Astrocyte of the hippocampus (primary cell): Measurements from ENCODE around the gene RIPOR3.
"Not testable (repeated sequence)": the region's sequence is repeated elsewhere in the genome, so short reads cannot be mapped to it uniquely, and the experiment has no call there.

ENCODE experiments used
- DNase-seq: peaks from one replicate; pipeline ENCODE4 v3.0.0; 2011; ENCODE audit warnings: low read depth, low spot score

The RIPOR3 gene

DNA sequence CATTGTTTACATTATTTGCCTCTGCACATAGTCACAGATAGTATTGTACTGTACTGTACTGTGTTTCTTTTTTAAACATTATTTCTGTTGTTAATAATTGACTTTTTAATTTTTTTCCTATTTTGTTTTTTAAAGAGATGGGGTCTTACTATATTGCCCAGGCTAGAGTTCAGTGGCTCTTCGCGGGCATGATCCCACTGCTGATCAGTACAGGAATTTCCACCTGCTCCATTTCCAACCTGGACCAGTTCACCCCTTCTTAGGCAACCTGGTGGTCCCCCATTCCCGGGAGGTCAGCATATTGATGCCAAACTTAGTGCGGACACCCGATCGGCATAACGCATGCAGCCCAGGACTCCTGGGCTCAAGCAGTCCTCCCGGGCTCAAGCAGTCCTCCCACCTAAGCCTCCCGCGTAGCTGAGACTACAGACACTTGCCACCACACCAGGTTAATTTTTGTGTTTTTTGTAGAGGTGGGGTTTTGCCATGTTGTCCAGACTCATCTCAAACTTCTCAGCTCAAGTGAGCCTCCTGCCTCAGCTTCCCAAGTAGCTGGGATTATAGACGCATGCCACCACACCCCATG, 133.7 kb downstream of the RIPOR3 start:
- DNase-seq = no peak

DNA sequence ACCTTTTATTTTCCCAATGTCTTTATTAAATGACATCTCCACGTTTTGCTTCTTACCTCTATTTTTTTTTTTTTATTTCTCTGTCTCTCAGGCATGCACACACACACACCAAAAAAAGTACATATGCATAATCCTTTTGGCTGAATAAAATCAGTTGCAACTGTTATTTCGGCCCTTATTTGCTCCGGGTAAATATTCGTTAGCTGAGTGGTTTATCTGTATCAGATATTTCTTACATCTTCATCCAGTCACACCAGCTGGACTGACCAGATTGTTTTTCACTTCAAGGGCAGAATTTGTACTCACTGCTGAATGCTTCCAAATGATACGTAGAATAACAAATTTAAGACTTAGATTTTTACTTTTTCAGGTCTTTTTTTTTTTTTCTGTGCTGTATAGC, 135.7 kb downstream of the RIPOR3 start:
- DNase-seq = no peak

DNA sequence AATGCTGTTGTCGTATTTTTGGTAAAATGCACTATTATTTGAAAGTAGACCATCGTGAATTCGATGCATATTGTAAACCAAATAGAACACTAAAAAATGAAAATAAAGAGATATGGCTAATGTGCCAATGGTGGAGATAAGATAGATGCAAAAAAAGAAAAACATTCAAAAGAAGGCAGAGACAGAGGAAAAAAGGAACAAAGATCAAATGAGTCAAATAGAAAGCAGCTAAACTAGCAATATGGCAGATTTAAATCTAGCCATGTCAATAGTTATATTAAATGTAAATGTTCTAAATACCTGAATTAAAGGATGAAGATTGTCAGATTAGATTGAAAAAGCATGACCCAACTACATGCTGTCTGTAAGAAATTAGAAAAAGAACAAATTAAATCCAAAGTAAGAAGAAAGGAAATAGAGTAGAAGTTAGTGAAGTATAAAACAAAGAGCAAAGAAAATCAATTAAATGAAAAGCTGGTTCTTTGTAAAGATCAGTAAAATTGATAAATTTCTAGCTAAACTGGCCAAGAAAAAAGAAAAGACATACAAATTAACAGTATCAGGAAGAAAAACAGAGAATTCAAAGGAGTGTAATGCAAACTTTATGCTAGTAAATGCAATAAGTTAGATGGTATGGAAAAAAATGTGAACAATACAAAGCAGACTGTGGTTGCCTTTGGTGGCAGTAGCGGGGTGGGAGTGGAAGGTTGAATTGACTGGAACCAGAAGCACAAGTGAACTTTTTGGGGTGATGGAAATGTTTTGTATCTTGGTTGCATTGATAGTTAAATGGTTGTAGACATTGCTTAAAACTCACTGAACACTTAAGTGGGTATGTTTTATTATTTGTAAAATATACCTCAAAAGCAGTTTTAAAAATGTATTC, 136.4 kb downstream of the RIPOR3 start:
- no peak for DNase-seq

DNA sequence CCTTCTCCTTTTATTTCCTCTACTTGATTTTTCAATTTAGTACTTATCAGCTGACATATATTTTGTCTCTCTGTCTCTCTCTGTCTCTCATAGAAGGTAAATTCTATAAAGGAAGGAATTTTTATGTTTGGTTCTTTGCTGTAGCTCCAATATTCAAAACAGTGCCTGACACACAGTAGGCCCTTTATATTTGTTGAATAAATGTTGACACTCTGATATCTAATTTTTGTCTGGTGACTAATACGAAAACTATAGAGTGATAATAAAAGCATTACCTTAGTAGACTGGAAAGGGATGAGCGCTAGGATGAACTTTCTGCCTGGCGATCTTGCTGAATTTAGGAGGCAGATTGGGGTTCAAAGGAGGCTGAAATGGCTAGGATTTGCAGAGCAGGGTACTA, 138.4 kb downstream of the RIPOR3 start:
- DNase-seq = no peak

DNA sequence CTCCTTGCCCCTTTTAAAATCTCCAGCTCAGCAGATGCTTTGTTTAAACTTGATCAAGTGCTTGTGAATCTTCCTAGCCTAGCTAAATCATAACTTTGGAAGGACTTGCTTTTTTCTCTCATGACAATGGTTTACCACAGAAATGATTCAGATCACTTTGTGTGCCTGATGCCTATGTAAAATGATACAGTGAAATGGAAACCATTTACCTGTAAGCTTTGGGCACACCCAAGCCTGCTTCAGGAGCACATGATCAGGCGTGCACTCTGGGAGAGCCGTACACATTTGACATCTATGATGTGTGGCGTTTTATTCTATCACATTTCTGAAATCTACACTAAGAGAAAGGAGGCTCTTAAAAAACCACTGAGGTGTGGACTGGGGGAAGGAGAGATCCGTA, 140.1 kb downstream of the RIPOR3 start:
- DNase-seq = no peak

DNA sequence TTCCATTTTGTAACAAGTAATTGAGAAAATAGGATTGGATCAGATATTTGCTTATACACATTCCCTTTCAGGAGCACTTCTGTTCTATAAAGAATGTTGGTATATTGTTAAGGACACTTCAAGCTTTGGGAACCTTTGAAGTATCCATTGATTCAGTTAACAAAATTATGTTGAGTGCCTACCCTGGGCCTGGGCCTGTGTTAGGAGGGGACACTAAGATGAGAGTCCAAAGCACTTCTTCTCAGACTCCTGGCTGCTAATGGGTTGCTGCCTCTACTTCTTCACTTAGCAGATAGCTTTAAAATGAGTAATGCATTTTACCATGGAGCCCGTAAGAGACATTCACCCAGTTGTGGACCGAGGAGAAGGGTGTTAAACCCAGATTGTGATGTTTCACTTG, 140.8 kb downstream of the RIPOR3 start:
- DNase-seq = no peak

DNA sequence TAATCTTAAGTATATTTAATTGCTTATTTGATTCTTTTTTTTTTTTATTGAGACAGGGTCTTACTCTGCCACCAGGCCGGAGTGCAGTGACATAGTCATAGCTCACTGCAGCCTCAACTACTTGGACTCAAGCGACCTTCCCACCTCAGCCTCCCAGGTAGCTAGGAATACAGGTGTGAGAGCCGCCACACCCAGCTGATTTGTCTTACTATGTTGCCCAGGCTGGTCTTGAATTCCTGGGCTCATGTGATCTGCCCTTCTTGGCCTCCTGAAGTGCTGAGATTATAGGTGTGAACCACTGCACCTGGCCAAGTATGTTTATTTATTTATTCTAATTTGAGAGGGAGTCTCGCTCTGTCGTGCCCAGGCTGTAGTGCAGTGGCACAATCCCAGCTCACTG, 142.9 kb downstream of the RIPOR3 start:
- no peak for DNase-seq

DNA sequence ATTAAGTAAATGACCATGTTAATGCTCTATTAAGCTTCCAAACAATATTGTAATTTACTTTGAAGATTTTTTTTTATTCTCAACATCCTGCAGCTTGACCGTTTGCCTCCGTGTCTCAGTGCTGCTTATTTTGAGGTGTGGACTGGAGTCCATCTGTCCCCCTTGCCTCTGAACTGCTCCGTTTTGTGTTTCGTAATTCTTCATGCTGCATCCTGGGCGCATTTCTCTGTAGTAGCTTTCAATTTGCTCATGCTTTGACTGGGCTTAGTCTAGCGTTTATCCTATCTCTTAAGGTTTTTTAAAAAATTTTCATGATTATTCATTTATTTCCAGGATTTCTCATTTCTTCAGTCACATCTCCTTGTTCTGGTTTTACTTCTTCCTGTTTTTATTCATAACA, 143.4 kb downstream of the RIPOR3 start:
- no peak for DNase-seq

DNA sequence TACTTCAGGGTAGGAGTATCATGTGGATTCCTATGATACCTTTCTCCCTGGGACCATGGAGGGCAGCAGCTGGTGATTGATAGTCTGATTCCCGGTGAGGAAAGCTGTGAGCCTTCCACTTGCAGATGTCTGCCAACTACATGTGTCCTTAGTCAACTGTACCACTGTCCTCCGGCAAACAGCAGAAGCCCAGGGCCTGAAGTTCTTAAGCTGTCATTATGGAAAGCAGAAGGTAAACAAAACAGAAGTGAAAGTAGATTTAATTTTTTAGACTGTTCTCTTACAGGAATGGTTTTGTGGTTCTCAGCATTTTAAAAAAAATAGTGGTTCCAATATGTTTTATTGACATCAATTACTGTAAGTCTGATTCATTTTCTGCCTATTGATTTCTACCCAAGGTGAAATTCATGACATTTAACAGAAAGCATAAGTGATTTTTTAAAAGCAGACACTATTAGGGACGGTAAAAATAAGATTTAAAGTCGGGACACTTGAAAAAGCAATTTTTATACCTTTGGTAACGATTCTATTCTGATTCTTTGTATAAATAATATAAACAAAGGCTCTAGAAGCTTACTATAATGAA, 144.5 kb downstream of the RIPOR3 start:
- no peak for DNase-seq

DNA sequence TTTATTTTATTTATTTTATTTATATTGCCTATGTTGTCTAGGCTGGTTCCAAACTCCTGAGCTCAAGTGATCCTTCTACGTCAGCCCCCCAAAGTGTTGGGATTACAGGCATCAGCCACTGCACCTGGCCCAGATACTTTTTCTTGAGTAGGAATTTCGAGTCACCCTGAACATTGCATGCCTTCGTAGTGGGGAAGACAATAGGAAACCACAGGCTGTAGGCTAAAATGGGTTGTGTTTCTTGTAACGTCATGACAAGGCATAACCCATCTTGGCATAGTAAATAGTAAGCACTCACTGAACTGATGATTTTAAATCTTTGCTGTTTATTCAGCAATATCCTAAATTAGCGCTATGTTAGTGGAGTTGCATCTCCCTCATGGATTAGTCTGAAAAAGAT, 146.2 kb downstream of the RIPOR3 start:
- DNase-seq = peak; percentile 57

DNA sequence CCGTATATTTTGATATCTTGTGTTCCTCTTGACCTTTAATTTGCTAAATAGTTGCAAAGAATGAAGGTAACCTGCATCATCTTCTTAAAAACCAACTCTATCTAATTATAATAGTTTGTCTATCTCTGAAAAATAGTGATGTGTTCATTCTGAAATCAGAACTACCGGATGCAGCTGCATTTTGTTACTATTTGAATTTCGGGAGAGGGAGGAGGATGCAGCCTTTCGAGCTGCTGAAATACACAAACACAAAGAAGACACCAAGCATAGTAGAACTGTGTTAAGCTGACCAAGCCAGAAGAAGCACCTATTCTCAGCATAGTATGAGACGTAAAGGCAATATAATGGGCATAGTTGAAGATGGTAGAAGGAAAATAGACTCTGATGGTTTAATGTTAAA, 148.0 kb downstream of the RIPOR3 start:
- no peak for DNase-seq

DNA sequence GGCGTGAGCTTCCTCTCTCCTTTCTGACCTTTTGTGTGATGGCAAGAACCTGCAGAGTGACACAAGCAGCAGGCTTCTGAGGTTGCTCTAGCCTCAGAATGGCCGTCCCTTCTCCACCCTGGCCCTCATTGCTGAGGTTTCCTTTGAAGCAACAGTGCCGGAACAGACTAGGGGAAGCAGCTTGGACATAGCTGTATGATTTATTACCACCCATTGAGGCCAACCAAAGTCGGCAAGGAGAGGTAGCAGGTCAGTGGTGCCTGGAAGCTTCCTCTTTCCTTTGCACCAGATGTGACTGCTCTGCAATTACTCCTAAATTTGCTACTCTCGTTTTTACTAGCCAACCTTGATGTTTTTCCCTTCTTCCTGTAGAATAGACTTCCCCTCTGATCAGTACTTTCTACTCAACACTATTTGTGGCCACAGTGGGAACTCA, 149.7 kb downstream of the RIPOR3 start:
- DNase-seq = no peak

DNA sequence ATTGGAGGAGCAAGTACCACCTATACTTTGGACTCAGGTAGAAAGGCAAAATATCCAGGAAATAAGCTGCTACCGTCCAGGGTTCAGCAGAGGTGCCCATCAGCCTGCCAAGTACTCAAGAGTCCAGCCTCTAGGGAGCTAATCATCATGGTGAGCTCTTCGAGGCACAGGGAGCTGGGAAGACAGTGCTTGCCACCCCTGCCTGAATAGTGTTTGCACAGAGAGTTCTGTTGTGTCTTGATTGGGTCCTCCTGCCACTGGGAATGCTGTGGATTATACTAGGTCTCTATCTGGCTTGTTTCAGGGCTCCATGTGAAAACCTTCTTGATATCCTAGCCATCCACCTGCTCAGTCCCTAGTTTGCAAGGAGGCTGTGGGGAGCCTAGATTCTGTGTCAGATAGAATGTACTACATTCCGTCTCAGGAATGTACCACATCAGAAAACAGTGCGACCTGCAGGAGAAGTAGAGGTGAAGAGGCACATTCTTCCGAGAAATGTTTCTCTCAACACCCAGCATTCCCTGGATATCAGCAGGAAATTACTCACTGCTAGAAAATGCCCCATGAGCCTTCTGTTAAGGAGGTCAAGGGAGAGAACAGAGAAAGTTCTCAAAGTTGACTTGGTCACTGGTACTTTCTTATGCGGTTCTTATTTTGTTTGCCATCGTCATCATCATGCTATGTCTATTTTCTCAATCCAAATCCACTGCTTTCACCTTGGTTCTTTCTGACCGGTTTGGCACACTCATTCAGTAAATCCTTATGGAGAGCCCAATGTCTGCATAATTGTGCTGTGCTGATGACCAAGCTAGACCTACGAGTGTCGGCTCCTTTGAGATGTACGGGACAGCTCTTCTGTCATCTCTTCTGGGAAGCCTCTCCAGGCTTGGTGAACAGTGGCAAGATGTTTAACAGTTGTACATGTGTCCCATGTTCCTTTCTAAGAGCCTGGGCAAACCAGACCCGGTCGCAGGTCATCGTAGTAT, 150.4 kb downstream of the RIPOR3 start:
- DNase-seq = peak; percentile 95

DNA sequence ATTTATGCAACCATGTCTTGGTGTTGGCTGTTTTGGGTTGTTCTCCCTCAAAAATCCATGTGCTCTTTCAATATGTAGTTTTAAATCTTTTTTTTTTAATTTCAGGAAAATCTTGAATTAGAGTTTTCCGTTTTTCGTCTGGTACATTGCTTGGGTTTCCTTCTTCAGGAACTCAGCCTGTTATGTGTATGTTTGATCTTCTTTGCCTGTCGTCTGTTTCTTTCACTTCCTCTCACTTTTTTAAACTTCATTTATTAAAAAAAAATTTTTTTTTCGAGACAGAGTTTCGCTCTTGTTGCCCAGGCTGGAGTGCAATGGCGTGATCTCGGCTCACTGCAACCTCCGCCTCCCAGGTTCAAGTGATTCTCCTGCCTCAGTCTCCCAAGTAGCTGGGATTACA, 151.5 kb downstream of the RIPOR3 start:
- not testable (repeated sequence) for DNase-seq

DNA sequence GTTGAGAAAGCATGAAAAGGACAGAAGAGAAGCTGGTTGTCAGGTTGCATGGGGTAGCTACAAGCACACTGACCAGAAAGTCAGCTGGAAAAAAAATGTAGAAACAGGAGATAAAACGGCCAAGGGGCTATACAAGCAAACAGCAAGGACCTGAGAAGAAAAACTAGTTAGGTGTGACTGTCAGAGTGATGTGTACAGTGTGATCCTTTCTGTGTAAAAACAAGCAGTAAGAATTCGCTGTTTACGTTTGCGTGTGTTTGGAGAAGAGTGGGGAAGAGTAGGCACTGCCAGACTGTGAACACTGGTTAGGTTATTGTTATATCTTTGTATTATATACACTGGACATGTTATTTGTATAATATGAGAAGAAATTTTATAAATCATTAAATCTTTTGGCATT, 153.1 kb downstream of the RIPOR3 start:
- DNase-seq = no peak

DNA sequence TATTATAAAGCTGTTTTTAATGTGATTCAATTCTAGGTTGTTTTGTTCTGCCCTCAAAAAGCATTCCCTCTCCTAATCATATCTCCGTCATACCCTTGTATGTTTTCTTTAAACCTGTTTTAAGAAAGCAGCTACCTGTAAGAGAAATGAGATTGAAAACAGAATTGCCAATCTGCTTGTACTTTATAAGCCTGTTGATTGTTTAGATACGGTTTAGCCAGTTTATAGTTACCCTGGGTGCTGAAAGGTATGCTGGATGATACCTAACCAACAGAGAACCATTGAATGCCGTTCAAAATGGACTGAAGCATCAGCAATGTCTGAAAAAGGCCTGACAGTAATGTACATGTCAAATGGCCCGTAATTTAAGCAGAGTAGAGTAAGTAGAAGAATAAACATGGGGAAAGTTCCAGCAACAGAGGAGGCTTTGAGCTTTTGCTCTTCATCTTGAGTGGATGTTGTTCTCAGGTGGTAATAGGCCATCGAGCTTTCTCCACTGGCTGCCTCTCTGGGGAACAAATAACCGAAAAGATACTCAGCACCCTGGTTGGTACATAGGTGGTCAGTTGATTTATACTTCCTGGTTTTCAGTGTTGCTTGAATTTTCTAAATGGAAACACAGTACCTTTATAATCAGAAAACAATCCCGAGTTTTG, 153.7 kb downstream of the RIPOR3 start:
- no peak for DNase-seq

DNA sequence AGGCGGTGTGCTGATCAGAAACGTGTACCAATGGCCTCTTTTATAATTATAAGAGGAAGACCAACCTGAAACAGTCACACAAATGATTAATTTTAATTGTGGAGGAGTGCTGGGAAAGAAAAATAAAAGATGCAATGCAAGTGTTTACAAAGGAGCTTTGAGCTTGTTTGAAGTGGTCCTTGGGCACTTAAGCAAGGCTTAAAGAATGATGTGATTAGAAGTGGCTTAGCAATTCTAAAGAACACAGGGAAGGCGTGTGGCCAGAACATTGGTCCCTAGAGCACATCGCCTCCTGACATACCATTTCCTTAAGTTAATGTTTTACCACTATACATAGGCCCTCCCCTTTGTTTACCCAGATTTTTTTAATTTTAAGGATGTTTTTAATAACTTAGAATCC, 155.0 kb downstream of the RIPOR3 start:
- peak; percentile 75 for DNase-seq
